GM18867 (cell line): ENCODE measurements around the gene SLCO3A1.
"Not testable (repeated sequence)": the region's sequence is repeated elsewhere in the genome, so short reads cannot be mapped to it uniquely, and the experiment has no call there.

Experiments used
- ATAC-seq: cut with Tn5 transposase; IDR thresholded peaks from one replicate; pipeline ENCODE4 v1.9.1; 2021; ENCODE audit warnings: mild to moderate bottlenecking, moderate library complexity; ENCODE audit not compliant: unreplicated experiment

Gene SLCO3A1

DNA sequence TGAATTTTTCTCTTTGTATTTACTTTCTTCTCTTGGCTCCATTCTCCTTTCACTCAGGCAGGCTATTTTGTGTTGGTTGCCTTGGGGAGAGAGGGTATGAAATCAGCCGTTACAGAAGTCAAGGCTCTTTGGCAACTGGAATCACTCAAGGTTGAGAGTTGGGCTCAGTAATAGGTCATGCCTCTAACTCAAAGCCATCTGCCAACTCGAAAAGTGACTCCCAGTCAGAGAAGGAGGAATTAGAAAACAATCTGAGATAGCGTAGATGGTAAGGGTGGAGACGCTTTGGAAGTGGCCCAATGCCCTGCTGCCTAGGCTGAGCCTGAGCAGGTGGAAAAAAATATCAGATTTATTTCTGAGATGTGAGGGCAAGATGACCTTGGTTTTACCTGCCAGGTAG lies 334.5 kb downstream of the SLCO3A1 start:
- no peak for ATAC-seq

- no peak for ATAC-seq
Observed at GRCh38 chr15:92189166-92189565, 335.7 kb downstream of the SLCO3A1 start.

DNA sequence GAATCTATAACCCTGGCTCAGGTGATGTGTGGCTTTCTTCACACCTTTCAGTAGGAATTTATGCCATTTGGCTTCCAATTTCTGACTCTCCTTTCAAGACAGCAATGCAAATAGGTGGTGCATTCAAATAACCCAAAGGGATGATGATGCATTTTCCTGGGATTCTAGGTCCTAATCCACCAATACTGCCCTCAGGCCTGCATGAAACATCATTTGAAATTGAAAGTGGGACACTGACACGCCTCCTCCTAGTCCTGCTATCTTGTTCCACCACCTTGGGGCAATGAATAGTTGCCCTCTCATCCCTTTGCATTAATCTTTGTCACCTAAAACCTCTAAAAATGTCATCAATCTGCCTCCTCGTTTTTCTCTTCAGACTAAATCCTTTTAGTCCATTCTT lies 341.7 kb downstream of the SLCO3A1 start:
- no peak for ATAC-seq

DNA sequence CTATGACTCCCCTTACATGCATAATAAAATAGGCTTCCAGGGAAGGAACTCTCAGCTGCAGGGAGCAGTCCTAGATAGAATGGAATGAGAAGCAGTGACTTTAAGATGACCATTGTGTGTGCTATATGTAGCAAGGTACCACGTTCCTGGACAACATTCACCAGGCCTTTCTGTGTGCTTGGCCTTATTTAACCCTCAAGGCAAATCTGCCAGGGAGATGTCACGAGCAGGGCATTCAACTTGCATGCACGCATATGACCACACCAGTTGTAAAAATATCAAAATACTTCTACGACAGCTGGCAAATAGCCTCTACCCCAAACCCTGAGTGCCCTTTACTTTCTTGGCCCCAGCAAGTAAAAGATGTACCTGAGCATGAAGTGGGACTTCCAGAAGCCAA lies 342.8 kb downstream of the SLCO3A1 start:
- ATAC-seq = no peak

DNA sequence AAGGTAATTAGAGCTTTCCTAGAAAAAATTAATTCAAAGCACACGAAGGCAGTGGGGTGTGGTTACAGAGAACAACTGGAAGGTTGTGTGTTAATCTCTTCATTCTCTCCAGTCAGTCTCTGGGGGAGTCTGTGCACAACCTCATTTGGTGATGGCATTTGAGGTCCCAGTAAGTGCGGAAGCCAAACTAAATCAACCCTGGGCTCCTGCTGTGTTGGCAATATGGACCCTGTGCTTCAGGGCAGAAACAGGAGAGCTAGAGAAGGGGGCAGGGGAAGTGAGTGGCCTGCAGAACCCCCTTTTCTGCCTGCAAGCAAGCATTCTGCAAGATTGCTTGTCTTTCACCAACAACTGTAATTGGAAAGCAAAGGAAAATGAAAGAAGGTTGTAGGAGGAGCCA lies 344.2 kb downstream of the SLCO3A1 start:
- no peak for ATAC-seq

- ATAC-seq = no peak
Observed at GRCh38 chr15:92200891-92201290, 347.4 kb downstream of the SLCO3A1 start.

- no peak for ATAC-seq
Observed at GRCh38 chr15:92205255-92205739, 351.8 kb downstream of the SLCO3A1 start.

DNA sequence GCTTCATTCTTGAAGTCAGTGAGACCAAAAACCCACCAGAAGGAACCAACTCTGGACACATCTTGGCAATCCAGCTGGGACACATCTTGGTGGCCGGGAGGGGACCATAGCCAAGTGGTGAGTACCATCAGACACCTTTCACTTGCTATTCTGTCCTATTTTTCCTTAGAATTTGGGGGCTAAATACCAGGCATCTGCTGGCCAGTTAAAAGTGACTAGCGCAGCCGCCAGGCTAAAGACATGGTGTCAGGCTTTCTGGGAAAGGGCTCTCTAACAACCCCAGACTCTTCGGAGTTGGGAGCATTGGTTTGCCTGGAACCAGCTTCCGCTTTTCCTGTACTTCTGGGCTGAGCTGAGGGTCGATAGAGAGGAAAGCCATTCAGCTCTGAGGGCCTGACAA lies 354.1 kb downstream of the SLCO3A1 start:
- ATAC-seq = not testable (repeated sequence)
